Endothelial cell of umbilical vein (primary cell): ENCODE results near the gene LRFN5.

Source experiments
- CTCF ChIP-seq, 2 donors: IDR thresholded peaks; 1 replicate in 1 of 2; 2 replicates in 1 of 2; pipeline ENCODE4 v1.5.1; 2011; ENCODE audit warnings: low read length in 2 of 2, mild to moderate bottlenecking in 2 of 2, moderate library complexity in 2 of 2, control low read depth in 1 of 2, inconsistent platforms in 1 of 2, low read depth in 1 of 2; ENCODE audit not compliant: insufficient read depth in 1 of 2; ENCODE audit errors: extremely low read depth in 1 of 2
- EZH2 ChIP-seq: IDR thresholded peaks from 2 replicates; pipeline ENCODE4 v1.6.1; 2012; ENCODE audit warnings: borderline replicate concordance, low read depth, mild to moderate bottlenecking, moderate library complexity, low read length, inconsistent platforms; ENCODE audit not compliant: severe bottlenecking
- FOS ChIP-seq: IDR thresholded peaks from 2 replicates; pipeline ENCODE4 v1.6.1; 2011; ENCODE audit warnings: mild to moderate bottlenecking, low read length, moderate library complexity, borderline replicate concordance; ENCODE audit not compliant: insufficient read depth
- GATA2 ChIP-seq: IDR thresholded peaks from 2 replicates; pipeline ENCODE4 v1.7.0; 2011; ENCODE audit warnings: low read depth, mild to moderate bottlenecking, moderate library complexity, mixed read lengths, low read length; ENCODE audit not compliant: insufficient read length, insufficient read depth
- JUN ChIP-seq: IDR thresholded peaks from 2 replicates; pipeline ENCODE4 v1.6.1; 2011; ENCODE audit warnings: borderline replicate concordance, low read depth; ENCODE audit not compliant: insufficient read length, insufficient read depth
- MYC ChIP-seq: IDR thresholded peaks from one replicate; pipeline ENCODE4 v1.6.1; 2011; ENCODE audit warnings: mild to moderate bottlenecking, low read depth, low read length
- POLR2A ChIP-seq: IDR thresholded peaks from 2 replicates; pipeline ENCODE4 v1.6.1; 2012; ENCODE audit warnings: low read depth, mild to moderate bottlenecking, control low read depth, low read length
- POLR2AphosphoS5 ChIP-seq: IDR thresholded peaks from 2 replicates; pipeline ENCODE4 v1.6.1; 2012; ENCODE audit warnings: low read depth, mild to moderate bottlenecking, control low read depth, low read length, moderate library complexity; ENCODE audit not compliant: insufficient read depth
- TF ChIP-seq, protein P1 (sequence below): IDR thresholded peaks from 2 replicates; pipeline ENCODE4 v1.6.1; 2011; ENCODE audit not compliant: insufficient read depth, insufficient read length

- TF ChIP-seq EZH2 (no peak), FOS (no peak), CTCF (IDR thresholded peaks at IDR 0.05; ENCODE audit: extremely low read depth in 1 of 2, insufficient read depth in 1 of 2, low read depth in 1 of 2, low read length in 2 of 2) (no peak), POLR2A (no peak), GATA2 (no peak), POLR2AphosphoS5 (no peak), JUN (no peak), MYC (no peak)
- TF ChIP-seq, protein P1, sequence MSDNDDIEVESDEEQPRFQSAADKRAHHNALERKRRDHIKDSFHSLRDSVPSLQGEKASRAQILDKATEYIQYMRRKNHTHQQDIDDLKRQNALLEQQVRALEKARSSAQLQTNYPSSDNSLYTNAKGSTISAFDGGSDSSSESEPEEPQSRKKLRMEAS = no peak
Observed at GRCh38 chr14:41916313-41916712, 309.6 kb downstream of the LRFN5 start.
